Skeletal muscle cell (primary cell): Measurements from ENCODE around the gene TBC1D22A.

Experiments
- DNase-seq: peaks from one replicate; pipeline ENCODE4 v3.0.0-alpha.2; 2010; ENCODE audit warnings: low read depth
- H3K4me3 ChIP-seq: 2 replicates; pipeline ENCODE4 v1.5.1; 2011; ENCODE audit warnings: low read depth, mild to moderate bottlenecking, control low read depth, low read length, moderate library complexity

Gene TBC1D22A

GRCh38 chr22:47063606-47064005 lies 301.2 kb downstream of the TBC1D22A start:
- H3K4me3 ChIP-seq = no peak overlapping the region
- DNase-seq = no peak

DNA sequence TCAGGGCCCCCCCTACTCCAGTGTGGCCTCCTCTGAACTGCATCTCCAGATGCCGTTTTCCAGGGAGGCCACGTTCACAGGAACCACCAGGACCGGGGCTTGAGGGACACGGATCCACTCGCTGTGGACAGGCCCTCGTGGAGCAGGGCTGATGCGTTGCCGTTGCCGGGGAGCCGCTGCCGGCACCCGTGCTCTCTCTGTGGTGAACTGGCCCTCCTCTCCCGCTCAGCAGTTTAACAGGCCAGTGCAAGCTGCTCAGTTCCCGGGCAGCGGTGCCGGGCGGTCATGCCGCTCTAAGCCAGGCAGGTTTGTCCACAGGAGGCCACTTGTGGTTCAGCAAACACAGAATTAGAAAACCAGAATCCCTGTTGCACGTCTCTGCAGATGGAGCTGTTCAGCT lies 301.6 kb downstream of the TBC1D22A start:
- no peak overlapping the region for H3K4me3 ChIP-seq
- DNase-seq = no peak

DNA sequence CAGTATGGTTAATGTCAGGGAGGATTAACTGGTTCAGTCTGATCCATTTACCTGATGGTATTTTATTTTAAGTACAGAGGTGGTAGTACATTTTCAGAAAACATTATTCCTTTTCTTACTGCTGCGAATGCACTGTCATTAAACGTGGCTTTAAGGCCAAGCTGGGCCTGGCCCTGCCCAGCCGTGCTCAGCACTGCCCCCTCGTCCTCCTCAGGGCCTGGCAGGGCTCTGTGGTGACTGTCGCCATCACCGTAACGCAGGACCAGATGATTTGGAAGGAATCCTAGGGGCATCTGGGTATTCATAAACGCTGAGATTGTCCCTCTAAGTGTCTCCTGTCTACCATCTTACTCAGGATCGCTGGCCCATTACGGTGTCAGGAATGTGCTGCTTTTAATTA lies 302.0 kb downstream of the TBC1D22A start:
- no peak for DNase-seq
- H3K4me3 ChIP-seq = no peak overlapping the region

- DNase-seq = no peak
- H3K4me3 ChIP-seq = no peak overlapping the region
Measured at GRCh38 chr22:47065756-47066615, 303.5 kb downstream of the TBC1D22A start.

- no peak overlapping the region for H3K4me3 ChIP-seq
- no peak for DNase-seq
Measured at GRCh38 chr22:47066616-47066905, 304.1 kb downstream of the TBC1D22A start.

DNA sequence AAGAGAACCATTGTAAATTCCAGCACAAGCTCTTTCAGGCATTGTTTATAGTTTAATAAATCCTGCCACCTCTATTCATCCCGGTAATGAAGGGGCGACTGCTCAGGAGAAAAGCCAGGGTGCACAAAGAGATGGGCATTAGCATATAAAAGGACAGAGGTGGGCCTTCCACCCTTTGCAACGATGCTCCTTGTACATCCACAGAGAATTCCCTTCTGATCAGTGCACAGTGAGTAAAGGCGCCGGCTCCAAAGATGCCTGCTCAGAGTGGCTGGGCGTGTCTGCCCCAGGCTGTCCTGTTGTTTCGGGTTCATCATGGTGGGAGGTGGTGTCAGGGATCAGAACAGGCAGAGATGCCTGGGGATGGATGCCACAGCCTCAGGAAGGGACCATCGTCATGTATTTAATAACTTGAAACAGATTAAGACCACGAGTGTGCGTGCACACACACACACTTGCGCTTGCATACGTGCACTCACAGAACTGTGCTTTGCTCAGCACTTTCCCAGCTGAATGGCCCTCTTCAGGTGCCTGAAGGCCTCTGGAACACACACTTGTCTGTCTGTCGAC lies 305.0 kb downstream of the TBC1D22A start:
- no peak overlapping the region for H3K4me3 ChIP-seq
- DNase-seq = no peak

GRCh38 chr22:47067911-47068625 lies 305.6 kb downstream of the TBC1D22A start:
- no peak for DNase-seq
- no peak overlapping the region for H3K4me3 ChIP-seq

- DNase-seq = no peak
- H3K4me3 ChIP-seq = no peak overlapping the region
Measured at GRCh38 chr22:47068626-47068996, 306.2 kb downstream of the TBC1D22A start.

GRCh38 chr22:47069270-47069669 lies 306.8 kb downstream of the TBC1D22A start:
- DNase-seq = no peak
- no peak overlapping the region for H3K4me3 ChIP-seq

GRCh38 chr22:47071078-47071806 lies 308.8 kb downstream of the TBC1D22A start:
- H3K4me3 ChIP-seq = no peak overlapping the region
- no peak for DNase-seq

DNA sequence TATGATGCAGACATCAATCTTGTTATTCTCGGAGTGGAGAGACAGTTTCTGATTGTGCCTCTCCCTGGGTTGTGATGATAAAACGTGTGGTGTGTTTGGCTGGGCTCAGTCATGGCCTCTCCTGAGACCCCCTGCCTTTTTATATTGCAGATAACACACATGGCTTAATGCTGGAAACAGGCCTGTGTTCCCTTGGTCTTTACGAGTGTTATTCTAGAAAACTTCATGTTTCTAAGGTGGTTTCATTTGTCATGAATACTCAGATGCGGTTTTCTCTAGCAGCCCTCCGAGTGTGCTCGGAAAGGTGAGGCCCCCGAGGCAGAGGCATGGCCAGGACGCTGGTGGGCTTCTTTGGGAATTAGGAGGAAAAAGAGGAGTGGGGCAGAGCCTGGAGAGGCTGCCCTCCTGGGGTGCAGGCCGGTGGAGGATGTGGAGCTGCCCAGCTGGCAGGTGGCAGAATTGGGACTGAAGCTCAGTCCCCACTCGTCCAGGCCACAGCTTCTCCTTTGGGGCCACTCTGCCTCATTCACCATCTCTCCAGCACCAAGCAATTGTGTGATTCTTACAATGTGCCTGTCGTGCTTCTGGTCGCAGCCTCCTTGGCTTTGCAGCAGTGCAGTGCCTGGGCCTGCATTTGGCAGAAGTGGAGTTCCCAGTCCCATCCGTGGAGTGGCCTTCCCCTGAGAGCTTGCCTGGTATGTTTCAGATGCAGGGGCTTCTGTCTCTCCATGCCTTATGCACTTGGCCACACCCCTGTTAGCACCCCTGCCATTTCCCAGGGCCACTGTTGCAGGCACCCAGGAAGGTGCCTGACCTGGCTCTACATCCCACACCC lies 309.6 kb downstream of the TBC1D22A start:
- no peak for DNase-seq
- H3K4me3 ChIP-seq = no peak overlapping the region

DNA sequence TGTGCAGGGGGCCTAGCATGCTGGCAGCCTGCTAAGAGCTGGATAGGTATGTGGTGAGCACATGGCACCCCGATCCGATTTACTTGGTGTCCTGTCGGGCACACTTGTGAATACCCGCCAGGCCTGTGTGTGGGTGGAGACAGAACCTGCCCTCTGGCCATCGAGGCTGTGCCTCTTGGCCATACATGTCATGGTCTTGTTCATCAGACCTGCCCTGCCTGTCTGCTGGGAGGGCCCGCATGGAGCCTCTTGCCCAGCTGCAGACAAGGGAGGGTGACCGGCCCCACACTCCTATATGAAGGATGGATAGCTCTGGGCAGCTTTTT lies 310.2 kb downstream of the TBC1D22A start:
- no peak overlapping the region for H3K4me3 ChIP-seq
- DNase-seq = no peak

GRCh38 chr22:47073075-47073474 lies 310.6 kb downstream of the TBC1D22A start:
- DNase-seq = no peak
- H3K4me3 ChIP-seq = no peak overlapping the region

DNA sequence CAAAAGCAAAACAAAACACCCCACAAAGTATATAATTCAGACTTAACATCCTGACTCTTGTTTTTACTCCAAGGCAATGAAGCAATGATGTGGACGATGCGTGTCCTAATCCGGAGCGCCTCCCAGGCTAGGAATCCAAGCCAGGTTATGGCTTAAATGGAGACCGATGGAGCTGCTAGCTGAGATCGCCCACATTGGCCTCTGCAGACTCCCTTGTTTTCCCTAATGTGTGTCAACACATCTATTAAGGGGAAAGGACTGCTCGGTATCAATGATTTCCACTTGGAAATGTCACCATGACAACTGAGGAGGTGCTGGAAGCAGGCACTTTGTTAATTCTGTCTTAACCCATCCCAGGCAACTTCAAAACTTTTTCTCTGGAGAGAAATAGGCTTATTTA lies 311.7 kb downstream of the TBC1D22A start:
- no peak overlapping the region for H3K4me3 ChIP-seq
- no peak for DNase-seq

DNA sequence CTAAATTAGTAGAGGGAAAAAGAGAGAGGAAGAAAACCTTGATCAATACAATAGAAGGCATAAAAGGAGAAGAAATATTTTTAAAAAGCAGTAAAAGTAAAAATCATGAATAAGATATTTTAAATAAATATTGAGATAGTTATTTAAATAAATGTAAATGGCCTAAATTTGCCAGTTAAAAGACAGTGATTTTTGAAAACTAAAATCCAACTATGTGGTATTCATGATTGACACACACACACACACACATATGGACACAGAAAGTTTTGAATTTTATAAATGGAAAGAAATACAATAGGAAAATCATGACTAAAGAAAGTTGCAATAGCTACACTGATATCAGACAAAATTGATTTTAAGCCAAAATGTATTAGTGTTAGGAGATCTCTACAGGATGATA lies 313.1 kb downstream of the TBC1D22A start:
- H3K4me3 ChIP-seq = no peak overlapping the region
- DNase-seq = no peak

- no peak overlapping the region for H3K4me3 ChIP-seq
- DNase-seq = no peak
Measured at GRCh38 chr22:47076758-47077157, 314.3 kb downstream of the TBC1D22A start.

- DNase-seq = no peak
- no peak overlapping the region for H3K4me3 ChIP-seq
Measured at GRCh38 chr22:47080100-47080499, 317.6 kb downstream of the TBC1D22A start.

- H3K4me3 ChIP-seq = no peak overlapping the region
- no peak for DNase-seq
Measured at GRCh38 chr22:47082505-47082904, 320.1 kb downstream of the TBC1D22A start.

GRCh38 chr22:47083379-47083986 lies 321.0 kb downstream of the TBC1D22A start:
- DNase-seq = no peak
- no peak overlapping the region for H3K4me3 ChIP-seq
